Measurements from ENCODE around the gene ZNF605.

DNA sequence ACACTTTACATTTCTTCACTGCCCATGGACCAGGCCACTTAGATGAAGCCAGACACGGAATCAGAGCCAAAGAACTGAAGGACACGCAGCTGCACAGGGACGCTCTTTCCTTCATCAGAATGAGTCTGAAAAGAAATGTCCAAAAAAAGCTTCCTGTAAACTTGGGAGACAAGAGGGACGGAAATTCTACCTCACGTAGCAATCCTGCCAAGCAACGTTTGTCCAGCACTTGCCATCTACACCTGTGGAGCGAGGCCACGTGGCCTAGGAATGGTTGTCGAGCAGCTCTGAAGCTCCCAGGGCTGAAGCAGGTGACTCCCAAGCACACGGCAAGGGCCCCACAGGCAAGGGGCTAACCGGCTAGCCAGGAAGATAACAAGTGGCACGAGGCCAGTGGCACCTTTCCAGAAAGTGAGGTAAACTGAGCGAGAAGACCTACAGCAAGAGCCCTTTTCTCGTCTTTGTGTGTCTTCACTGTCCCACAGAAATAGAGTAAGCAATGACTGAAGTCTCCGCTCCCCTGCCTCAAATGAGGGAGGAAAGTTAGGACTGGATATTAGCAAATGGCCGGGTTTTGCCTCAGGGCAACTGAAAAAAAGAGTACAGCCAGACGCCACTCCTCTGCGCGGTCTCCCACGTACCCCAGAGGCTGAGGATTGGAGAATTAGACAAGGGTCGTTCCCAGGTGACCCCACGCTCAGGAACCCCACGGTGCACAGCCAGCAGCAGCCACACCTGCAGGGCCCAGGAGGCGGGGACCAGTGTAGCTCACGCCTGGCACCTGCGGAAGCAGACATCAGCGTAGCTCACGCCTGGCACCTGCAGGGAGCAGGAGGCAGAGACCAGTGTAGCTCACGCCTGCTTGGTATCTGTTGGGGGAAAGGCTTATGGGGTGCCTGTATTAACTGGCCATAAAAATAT is 7.7 kb downstream of the ZNF605 start:
- no peak for TF ChIP-seq POLR2AphosphoS5 (IDR thresholded peaks at IDR 0.05; ENCODE audit: borderline replicate concordance, low read depth, low read length)
- no peak for TF ChIP-seq EZH2 (IDR thresholded peaks at IDR 0.05)
- no peak for TF ChIP-seq FOXP2 (optimal IDR thresholded peaks at IDR 0.05; ENCODE audit: control extremely low read depth, extremely low read length, insufficient read depth)

All from SK-N-MC (cell line).